Right ventricle myocardium superior (tissue), 1 donor: Measurements from ENCODE around the gene HOXA9. TPM values are rescaled to one million over a fixed set of nuclear protein-coding genes. Genes with fewer than 3 reads are reported as not detected.

ENCODE experiments used
- ATAC-seq: fragments of 200-7000 bp; cut with Tn5 transposase; one replicate; pipeline ENCODE4 v1.9.1; 2020; ENCODE audit warnings: mild to moderate bottlenecking; ENCODE audit not compliant: poor library complexity
- DNase-seq: peaks from one replicate; pipeline ENCODE4 v3.0.0-alpha.2; 2020
- intact Hi-C: fragments of 100-400 bp; cut with DNase I; formaldehyde crosslinking; loops from one replicate; pipeline ENCODE4 v1.11.2; 2022
- total RNA-seq: library from RNA; stranded (reverse); fragmentation: NEBNext Ultra II Directional; extraction: Animal tissue kit (Norgen Biotek cat#: 25700); gene quantifications from one replicate; pipeline ENCODE4 v1.2.1, GENCODE V29; 2021
- donor health status: DM: no; HTN: yes; CAD: no; lungs with severe emphysema.

HOXA9 gene
- total RNA-seq, 1 donor from 2014 or later: not detected

- DNase-seq: no peak
- ATAC-seq: no peak
- intact Hi-C loops: no loop called here
These were observed 38.6 kb downstream of the HOXA9 start for GRCh38 chr7:27126596-27127327.

- intact Hi-C loops: no loop called here
- no peak for ATAC-seq
- DNase-seq: no peak
These were observed 39.3 kb downstream of the HOXA9 start for GRCh38 chr7:27125986-27126394.

GRCh38 chr7:27124902-27125689 is 40.2 kb downstream of the HOXA9 start:
- DNase-seq (no peak), ATAC-seq (no peak)
- intact Hi-C loops: no loop called here

GRCh38 chr7:27124096-27124901 is 41.0 kb downstream of the HOXA9 start:
- intact Hi-C loops: no loop called here
- DNase-seq (no peak), ATAC-seq (no peak)

- ATAC-seq: no peak
- intact Hi-C loops: no loop called here
- no peak for DNase-seq
These were observed 41.8 kb downstream of the HOXA9 start for GRCh38 chr7:27123477-27124053.

- intact Hi-C loops: no loop called here
- DNase-seq: no peak
These were observed 42.3 kb downstream of the HOXA9 start for GRCh38 chr7:27123007-27123476.

GRCh38 chr7:27122077-27122910 is 43.0 kb downstream of the HOXA9 start:
- ATAC-seq (no peak), DNase-seq (no peak)
- intact Hi-C loops: no loop called here

More at GRCh38 chr7:27123007-27123476, 42.3 kb downstream of the HOXA9 start:
- ATAC-seq: no peak

- intact Hi-C loops: no loop called here
- ATAC-seq (no peak), DNase-seq (no peak)
These were observed 43.7 kb downstream of the HOXA9 start for GRCh38 chr7:27121684-27122076.

GRCh38 chr7:27119412-27119911 is 45.9 kb downstream of the HOXA9 start:
- DNase-seq: no peak
- ATAC-seq: no peak
- intact Hi-C loops: no loop called here

- intact Hi-C loops: no loop called here
- ATAC-seq (no peak), DNase-seq (no peak)
These were observed 46.8 kb downstream of the HOXA9 start for GRCh38 chr7:27118580-27118979.

GRCh38 chr7:27117887-27118491 is 47.3 kb downstream of the HOXA9 start:
- DNase-seq: no peak
- intact Hi-C loops: no loop called here
- no peak for ATAC-seq

GRCh38 chr7:27116962-27117886 is 48.1 kb downstream of the HOXA9 start:
- ATAC-seq: no peak
- DNase-seq: no peak
- intact Hi-C loops: no loop called here

GRCh38 chr7:27116031-27116961 is 49.0 kb downstream of the HOXA9 start:
- DNase-seq (no peak), ATAC-seq (no peak)
- intact Hi-C loops: no loop called here

GRCh38 chr7:27115221-27116026 is 49.9 kb downstream of the HOXA9 start:
- DNase-seq (no peak), ATAC-seq (no peak)
- intact Hi-C loops: no loop called here

GRCh38 chr7:27114881-27115220 is 50.5 kb downstream of the HOXA9 start:
- DNase-seq (no peak), ATAC-seq (no peak)
- intact Hi-C loops: no loop called here
